HEK293 (cell line): ENCODE data around the gene OR2A5.

Experiments used
- CTCF ChIP-seq: fragments of 450-650 bp; formaldehyde crosslinking; IDR thresholded peaks from 2 replicates; pipeline ENCODE4 v1.5.1; 2016; ENCODE audit warnings: missing biosample characterization, missing genetic modification characterization
- IKZF3 ChIP-seq: fragments of 450-650 bp; IDR thresholded peaks from 2 replicates; pipeline ENCODE4 v1.5.0; 2018; ENCODE audit warnings: missing biosample characterization, mild to moderate bottlenecking, missing genetic modification characterization, moderate library complexity
- ZNF311 ChIP-seq: fragments of 450-650 bp; formaldehyde crosslinking; IDR thresholded peaks from 2 replicates; pipeline ENCODE4 v1.5.1; 2017; ENCODE audit warnings: missing biosample characterization, missing genetic modification characterization, borderline replicate concordance

- no peak for TF ChIP-seq CTCF
- TF ChIP-seq ZNF311 (tag by site-specific recombination) = no peak
- TF ChIP-seq IKZF3 = no peak
These were observed 15.6 kb upstream of the OR2A5 start for GRCh38 chr7:144032985-144033709.
